Endodermal cell (in vitro differentiated cells): Measurements from ENCODE around the gene CKAP4. TPM values are rescaled to one million over a fixed set of nuclear protein-coding genes. Genes with fewer than 3 reads are reported as not detected.

Experiments
- DNase-seq: peaks from one replicate; pipeline ENCODE4 v3.0.0-alpha.2; 2017
- H3K27ac ChIP-seq: 2 replicates; pipeline ENCODE4 v1.5.1; 2013; ENCODE audit warnings: mild to moderate bottlenecking, low read depth, low read length, moderate library complexity
- H3K27me3 ChIP-seq: 2 replicates; pipeline ENCODE4 v1.6.1; 2013; ENCODE audit warnings: mild to moderate bottlenecking, low read length, moderate library complexity; ENCODE audit not compliant: insufficient read depth, control insufficient read depth, poor library complexity, severe bottlenecking
- H3K36me3 ChIP-seq: 2 replicates; pipeline ENCODE4 v1.7.0; 2013; ENCODE audit warnings: mild to moderate bottlenecking, low read length, moderate library complexity; ENCODE audit not compliant: control insufficient read depth, insufficient read depth
- H3K4me1 ChIP-seq: one replicate; pipeline ENCODE4 v1.7.0; 2013; ENCODE audit warnings: low read length; ENCODE audit not compliant: control insufficient read depth, insufficient read depth
- H3K4me3 ChIP-seq: 2 replicates; pipeline ENCODE4 v1.5.1; 2013; ENCODE audit warnings: mild to moderate bottlenecking, low read length, moderate library complexity
- H3K9ac ChIP-seq: 2 replicates; pipeline ENCODE4 v1.6.1; 2013; ENCODE audit warnings: mild to moderate bottlenecking, low read length, moderate library complexity; ENCODE audit not compliant: poor library complexity, severe bottlenecking; ENCODE audit errors: extremely low read depth
- H3K9me3 ChIP-seq: 2 replicates; pipeline ENCODE4 v1.6.1; 2013; ENCODE audit warnings: mild to moderate bottlenecking, low read length, moderate library complexity; ENCODE audit not compliant: control insufficient read depth
- H3K27ac Mint-ChIP-seq: 2 replicates; pipeline ENCODE4 v1.8.0; 2020; ENCODE audit warnings: mixed read lengths
- H3K27me3 Mint-ChIP-seq: 2 replicates; pipeline ENCODE4 v1.8.0; 2021; ENCODE audit warnings: mild to moderate bottlenecking, mixed read lengths; ENCODE audit not compliant: insufficient read depth
- H3K36me3 Mint-ChIP-seq: 2 replicates; pipeline ENCODE4 v1.8.0; 2020; ENCODE audit warnings: low read depth, mixed read lengths
- H3K4me1 Mint-ChIP-seq: 2 replicates; pipeline ENCODE4 v1.8.0; 2020; ENCODE audit warnings: mixed read lengths
- H3K4me3 Mint-ChIP-seq: 2 replicates; pipeline ENCODE4 v1.8.0; 2020; ENCODE audit warnings: mild to moderate bottlenecking, moderate library complexity, mixed read lengths
- H3K9me3 Mint-ChIP-seq: 2 replicates; pipeline ENCODE4 v1.8.0; 2020; ENCODE audit warnings: mild to moderate bottlenecking, mixed read lengths
- CTCF ChIP-seq: fragments of 200-600 bp; sonication (generic); conservative IDR thresholded peaks from 2 replicates; pipeline ENCODE4 v1.5.0; 2021; ENCODE audit warnings: antibody characterized with exemption, mild to moderate bottlenecking
- WGBS, 2 experiments: methylation state at CpG; one replicate each; pipeline versions ENCODE4 v1.1.5 to v1.1.7; 2013; ENCODE audit warnings: missing lambda C conversion rate in 2 of 2, mixed read lengths in 1 of 2; ENCODE audit not compliant: insufficient coverage in 1 of 2, insufficient read length in 1 of 2; 5-methylcytosine and 5-hydroxymethylcytosine counted together
- total RNA-seq, 2 donors: library from RNA; stranded (reverse); fragmentation: NEBNext Ultra II Directional in 1 of 2; extraction: Animal tissue kit (Norgen Biotek cat#: 25700) in 1 of 2; gene quantifications; 2 replicates in 1 of 2; 3 replicates in 1 of 2; pipeline ENCODE4 v1.2.1, GENCODE V29; 2021

Gene CKAP4
- total RNA-seq, 2 donors from 2014 or later = 88.9 to 93.3 TPM

- H3K27ac Mint-ChIP-seq = no peak overlapping the region
- TF ChIP-seq CTCF = peak; percentile 18
These were observed 738 bp downstream of the CKAP4 start for GRCh38 chr12:106246891-106247673.

GRCh38 chr12:106245767-106246166 is 2.1 kb downstream of the CKAP4 start:
- Mint-ChIP-seq H3K27ac (no peak overlapping the region), H3K36me3 (peaks cover 27% of the 10 kb centered on the region), H3K27me3 (no peaks in the 10 kb centered on the region), H3K4me1 (peaks cover 8% of the 10 kb centered on the region), H3K4me3 (peak overlapping the region; percentile 72), H3K9me3 (no peaks in the 10 kb centered on the region)
- no peaks in the 10 kb centered on the region for H3K27me3 ChIP-seq
- 92 to 96% methylated on average over 11 to 12 of the region's 12 CpGs for WGBS, 2 experiments
- H3K4me3 ChIP-seq = peak overlapping the region; percentile 82
- H3K4me1 ChIP-seq = no peaks in the 10 kb centered on the region
- no peak for TF ChIP-seq CTCF
- DNase-seq = peak; percentile 59
- peaks cover 30% of the 10 kb centered on the region for H3K36me3 ChIP-seq
- no peaks in the 10 kb centered on the region for H3K9me3 ChIP-seq
- no peak overlapping the region for H3K27ac ChIP-seq
- H3K9ac ChIP-seq = no peak overlapping the region

More at GRCh38 chr12:106246891-106247673, 738 bp downstream of the CKAP4 start:
- H3K27ac ChIP-seq = peak overlapping the region; percentile 79
- peaks cover 13% of the 10 kb centered on the region for H3K4me1 Mint-ChIP-seq
- 2 to 11% methylated on average over 14 to 71 of the region's 71 CpGs for WGBS, 2 experiments
- peak overlapping the region; percentile 65 for H3K9ac ChIP-seq
- peaks cover 18% of the 10 kb centered on the region for H3K36me3 Mint-ChIP-seq
- H3K4me1 ChIP-seq = no peaks in the 10 kb centered on the region
- peaks cover 24% of the 10 kb centered on the region for H3K36me3 ChIP-seq
- no peaks in the 10 kb centered on the region for H3K27me3 Mint-ChIP-seq
- no peaks in the 10 kb centered on the region for H3K9me3 ChIP-seq
- peak; percentile 87 for DNase-seq
- peak overlapping the region; percentile 82 for H3K4me3 ChIP-seq
- H3K27me3 ChIP-seq = no peaks in the 10 kb centered on the region
- no peaks in the 10 kb centered on the region for H3K9me3 Mint-ChIP-seq
- peak overlapping the region; percentile 72 for H3K4me3 Mint-ChIP-seq

GRCh38 chr12:106243620-106244019 is 4.2 kb downstream of the CKAP4 start:
- Histone ChIP-seq H3K4me1 (no peaks in the 10 kb centered on the region), H3K4me3 (no peak overlapping the region), H3K9ac (no peak overlapping the region), H3K27ac (no peak overlapping the region), H3K27me3 (no peaks in the 10 kb centered on the region), H3K9me3 (no peaks in the 10 kb centered on the region), H3K36me3 (peaks cover 49% of the 10 kb centered on the region)
- peaks cover 41% of the 10 kb centered on the region for H3K36me3 Mint-ChIP-seq
- no peak for DNase-seq
- no peaks in the 10 kb centered on the region for H3K27me3 Mint-ChIP-seq
- peaks cover 3% of the 10 kb centered on the region for H3K4me1 Mint-ChIP-seq
- no peak overlapping the region for H3K4me3 Mint-ChIP-seq
- no peaks in the 10 kb centered on the region for H3K9me3 Mint-ChIP-seq
- no peak overlapping the region for H3K27ac Mint-ChIP-seq
- no peak for TF ChIP-seq CTCF
